MM.1S (cell line): ENCODE measurements around the gene MNT.

Source experiments
- CTCF ChIP-seq: fragments of 300-600 bp; sonication (generic); IDR thresholded peaks from 2 replicates; pipeline ENCODE4 v1.5.1; 2016; ENCODE audit warnings: antibody characterized with exemption, low read length, mixed read lengths
- EZH2 ChIP-seq: fragments of 300-600 bp; sonication (generic); optimal IDR thresholded peaks from 2 replicates; pipeline ENCODE3; 2017; ENCODE audit warnings: low read depth, mild to moderate bottlenecking, antibody characterized with exemption, low read length, mixed read lengths
- EZH2phosphoT487 ChIP-seq: fragments of 300-600 bp; sonication (generic); IDR thresholded peaks from 2 replicates; pipeline ENCODE4 v1.6.1; 2018; ENCODE audit warnings: antibody characterized with exemption, low read length

GRCh38 chr17:2335726-2336214 lies 65.1 kb downstream of the MNT start:
- TF ChIP-seq CTCF (no peak), EZH2 (no peak), EZH2phosphoT487 (no peak)
